K562 (cell line): ENCODE data around the gene BEST2. TPM values are rescaled to one million over a fixed set of nuclear protein-coding genes. Genes with fewer than 3 reads are reported as not detected.

Experiments
- CBX1 ChIP-seq: sonication (generic); IDR thresholded peaks from 2 replicates; pipeline ENCODE4 v1.6.1; 2016; ENCODE audit warnings: antibody characterized with exemption, low read depth, mild to moderate bottlenecking
- CREM ChIP-seq: IDR thresholded peaks from 2 replicates; pipeline ENCODE4 v1.6.1; 2014; ENCODE audit warnings: antibody characterized with exemption, low read depth
- FOSL1 ChIP-seq: fragments of 200-800 bp; sonication (Bioruptor generic); conservative IDR thresholded peaks from 2 replicates; pipeline ENCODE4 v1.6.1; 2016; ENCODE audit warnings: missing genetic modification characterization, missing compliant biosample characterization
- FOXA1 ChIP-seq: fragments of 450-650 bp; IDR thresholded peaks from 2 replicates; pipeline ENCODE4 v1.6.1; 2016; ENCODE audit warnings: mild to moderate bottlenecking, borderline replicate concordance
- HINFP ChIP-seq: fragments of 450-650 bp; conservative IDR thresholded peaks from 2 replicates; pipeline ENCODE4 v1.6.1; 2016; ENCODE audit warnings: missing genetic modification characterization, low read depth, mild to moderate bottlenecking, control low read depth, missing compliant biosample characterization
- MAX ChIP-seq: sonication (generic); formaldehyde crosslinking; IDR thresholded peaks from 2 replicates; pipeline ENCODE4 v1.9.0; 2022; ENCODE audit warnings: mild to moderate bottlenecking, missing genetic modification reagents
- MEF2A ChIP-seq: IDR thresholded peaks from 2 replicates; pipeline ENCODE4 v1.6.1; 2011; ENCODE audit warnings: low read depth, mild to moderate bottlenecking, low read length, moderate library complexity; ENCODE audit not compliant: control insufficient read depth
- NFE2L1 ChIP-seq: fragments of 450-650 bp; IDR thresholded peaks from 2 replicates; pipeline ENCODE4 v1.6.1; 2016; ENCODE audit warnings: missing genetic modification characterization, low read depth, mild to moderate bottlenecking, missing compliant biosample characterization, moderate library complexity, borderline replicate concordance
- NR2C2 ChIP-seq, 2 experiments: fragments of 200-800 bp in 1 of 2; sonication (Bioruptor generic) in 1 of 2; sonication (generic) in 1 of 2; formaldehyde crosslinking in 1 of 2; IDR thresholded peaks; 2 replicates each; pipeline versions ENCODE4 v1.6.1 to v1.8.0; 2016 to 2022; ENCODE audit warnings: mild to moderate bottlenecking in 1 of 2, missing compliant biosample characterization in 1 of 2, missing genetic modification characterization in 1 of 2, missing genetic modification reagents in 1 of 2
- PPARD ChIP-seq: fragments of 250-450 bp; sonication (Bioruptor Pico); IDR thresholded peaks from 2 replicates; pipeline ENCODE4 v1.8.0; 2022; ENCODE audit warnings: inconsistent platforms, mild to moderate bottlenecking, moderate library complexity
- PRPF4 ChIP-seq: fragments of 200-400 bp; formaldehyde crosslinking; IDR thresholded peaks from one replicate; pipeline ENCODE4 v1.6.1; 2017; ENCODE audit warnings: low read length, low read depth, mild to moderate bottlenecking; ENCODE audit not compliant: insufficient read depth, poor library complexity, severe bottlenecking
- SETDB1 ChIP-seq: IDR thresholded peaks from one replicate; pipeline ENCODE4 v1.6.1; 2012; ENCODE audit warnings: low read length, control low read depth, inconsistent platforms
- SIX5 ChIP-seq, 2 experiments: IDR thresholded peaks; 2 replicates each; pipeline ENCODE4 v1.6.1; 2011; ENCODE audit warnings: low read length in 2 of 2, borderline replicate concordance in 1 of 2, low read depth in 1 of 2, mild to moderate bottlenecking in 1 of 2, moderate library complexity in 1 of 2; ENCODE audit not compliant: insufficient read depth in 1 of 2
- SLC30A9 ChIP-seq: fragments of 250-450 bp; sonication (Bioruptor Pico); IDR thresholded peaks from 2 replicates; pipeline ENCODE4 v1.8.0; 2022; ENCODE audit warnings: mild to moderate bottlenecking, moderate library complexity
- TSHZ1 ChIP-seq: fragments of 250-450 bp; sonication (Bioruptor Pico); IDR thresholded peaks from 2 replicates; pipeline ENCODE4 v1.4.0; 2020; ENCODE audit warnings: mild to moderate bottlenecking, moderate library complexity
- ZBTB11 ChIP-seq, 3 experiments: fragments of 200-800 bp in 1 of 3; fragments of 250-450 bp in 1 of 3; fragments of 450-650 bp in 1 of 3; sonication (Bioruptor Pico) in 1 of 3; sonication (Bioruptor generic) in 1 of 3; formaldehyde crosslinking in 1 of 3; IDR thresholded peaks; 2 replicates each; pipeline versions ENCODE4 v1.6.1 to v1.8.0; 2016 to 2022; ENCODE audit warnings: mild to moderate bottlenecking in 2 of 3, missing genetic modification characterization in 2 of 3, missing compliant biosample characterization in 1 of 3, moderate library complexity in 1 of 3
- ZNF589 ChIP-seq: fragments of 200-800 bp; sonication (Bioruptor generic); IDR thresholded peaks from 2 replicates; pipeline ENCODE4 v1.6.1; 2016; ENCODE audit warnings: low read depth, missing genetic modification characterization, missing compliant biosample characterization
- polyA plus RNA-seq, 8 experiments: library from polyadenylated mRNA; depleted of rRNA in 4 of 8; stranded (reverse) in 5 of 8; unstranded in 3 of 8; fragments of >200 nt; fragmentation: Nextera tagmentation in 2 of 8; fragmentation: Illumina TruSeq in 1 of 8; extraction: Ambion mirVana in 2 of 8; extraction: Trizol in 1 of 8; gene quantifications; 2 replicates each; pipeline versions ENCODE4 v1.2.1 to v1.2.3, GENCODE V29; 2011 to 2014; ENCODE audit warnings: inconsistent platforms in 1 of 8, missing spikeins in 1 of 8
- total RNA-seq, 7 experiments: library from RNA; depleted of rRNA in 6 of 7; stranded (reverse); fragments of >200 nt in 6 of 7; fragmentation: Illumina TruSeq in 2 of 7; extraction: Trizol in 2 of 7; gene quantifications; 2 replicates each; pipeline versions ENCODE4 v1.2.1 to v1.2.3, GENCODE V29; 2011 to 2021; ENCODE audit warnings: low replicate concordance in 1 of 7

Gene BEST2
- total and polyA plus RNA-seq, 9 of the 15 experiments (the other 6 are each of a cell fraction or from before 2014, with no cell fraction given), result not detected

GRCh38 chr19:12789098-12789903 is 37.7 kb downstream of the BEST2 start (continued):
- TF ChIP-seq FOSL1 (tag) (peak; percentile 44), CREM (no peak), TSHZ1 (CRISPR knock-in tag) (no peak), CBX1 (0 out of 2 replicates have a peak, but pooled peaks have one; percentile 24), SLC30A9 (no peak), SETDB1 (no peak), NFE2L1 (tag) (no peak), ZNF589 (no peak), NR2C2 (CRISPR knock-in tag; IDR thresholded peaks at IDR 0.05) (no peak), NR2C2 (tag; IDR thresholded peaks at IDR 0.05) (peak; percentile 66; the same call in 1 of the 2 replicates), HINFP (tag) (no peak), FOXA1 (no peak), ZBTB11 (CRISPR knock-in tag; IDR thresholded peaks at IDR 0.05) (no peak), PPARD (no peak), PRPF4 (no peak), SIX5 (IDR thresholded peaks at IDR 0.05; ENCODE audit: borderline replicate concordance in 1 of 2, insufficient read depth in 1 of 2, low read depth in 1 of 2, low read length in 2 of 2) (no peak), MEF2A (no peak), MAX (no peak)
